Panc1 (cell line): ENCODE measurements around the gene IRX1.

Experiments
- POLR2AphosphoS5 ChIP-seq: IDR thresholded peaks from 2 replicates; pipeline ENCODE4 v1.6.1; 2012; ENCODE audit warnings: mild to moderate bottlenecking, low read depth, low read length, moderate library complexity
- SIN3A ChIP-seq: IDR thresholded peaks from 2 replicates; pipeline ENCODE4 v1.6.1; 2012; ENCODE audit warnings: low read depth, mild to moderate bottlenecking, low read length, moderate library complexity, borderline replicate concordance; ENCODE audit not compliant: insufficient read depth
- TCF7L2 ChIP-seq: IDR thresholded peaks from 2 replicates; pipeline ENCODE4 v1.6.1; 2011; ENCODE audit warnings: mild to moderate bottlenecking, low read depth, low read length, inconsistent platforms
- TF ChIP-seq, protein P1 (sequence below): fragments of 450-650 bp; IDR thresholded peaks from 2 replicates; pipeline ENCODE4 v1.5.1; 2017; ENCODE audit warnings: mild to moderate bottlenecking
- TF ChIP-seq, protein P2 (sequence below), 2 experiments: IDR thresholded peaks; 2 replicates each; pipeline ENCODE4 v1.6.1; 2011 to 2012; ENCODE audit warnings: low read depth in 2 of 2, control low read depth in 1 of 2, low read length in 1 of 2, mild to moderate bottlenecking in 1 of 2, moderate library complexity in 1 of 2; ENCODE audit not compliant: insufficient read depth in 1 of 2

GRCh38 chr5:3593771-3594509, 1.7 kb upstream of the IRX1 start:
- TF ChIP-seq POLR2AphosphoS5 (no peak), TCF7L2 (no peak), SIN3A (no peak)
- TF ChIP-seq, protein P1, sequence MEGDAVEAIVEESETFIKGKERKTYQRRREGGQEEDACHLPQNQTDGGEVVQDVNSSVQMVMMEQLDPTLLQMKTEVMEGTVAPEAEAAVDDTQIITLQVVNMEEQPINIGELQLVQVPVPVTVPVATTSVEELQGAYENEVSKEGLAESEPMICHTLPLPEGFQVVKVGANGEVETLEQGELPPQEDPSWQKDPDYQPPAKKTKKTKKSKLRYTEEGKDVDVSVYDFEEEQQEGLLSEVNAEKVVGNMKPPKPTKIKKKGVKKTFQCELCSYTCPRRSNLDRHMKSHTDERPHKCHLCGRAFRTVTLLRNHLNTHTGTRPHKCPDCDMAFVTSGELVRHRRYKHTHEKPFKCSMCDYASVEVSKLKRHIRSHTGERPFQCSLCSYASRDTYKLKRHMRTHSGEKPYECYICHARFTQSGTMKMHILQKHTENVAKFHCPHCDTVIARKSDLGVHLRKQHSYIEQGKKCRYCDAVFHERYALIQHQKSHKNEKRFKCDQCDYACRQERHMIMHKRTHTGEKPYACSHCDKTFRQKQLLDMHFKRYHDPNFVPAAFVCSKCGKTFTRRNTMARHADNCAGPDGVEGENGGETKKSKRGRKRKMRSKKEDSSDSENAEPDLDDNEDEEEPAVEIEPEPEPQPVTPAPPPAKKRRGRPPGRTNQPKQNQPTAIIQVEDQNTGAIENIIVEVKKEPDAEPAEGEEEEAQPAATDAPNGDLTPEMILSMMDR = no peak
- TF ChIP-seq, protein P2, sequence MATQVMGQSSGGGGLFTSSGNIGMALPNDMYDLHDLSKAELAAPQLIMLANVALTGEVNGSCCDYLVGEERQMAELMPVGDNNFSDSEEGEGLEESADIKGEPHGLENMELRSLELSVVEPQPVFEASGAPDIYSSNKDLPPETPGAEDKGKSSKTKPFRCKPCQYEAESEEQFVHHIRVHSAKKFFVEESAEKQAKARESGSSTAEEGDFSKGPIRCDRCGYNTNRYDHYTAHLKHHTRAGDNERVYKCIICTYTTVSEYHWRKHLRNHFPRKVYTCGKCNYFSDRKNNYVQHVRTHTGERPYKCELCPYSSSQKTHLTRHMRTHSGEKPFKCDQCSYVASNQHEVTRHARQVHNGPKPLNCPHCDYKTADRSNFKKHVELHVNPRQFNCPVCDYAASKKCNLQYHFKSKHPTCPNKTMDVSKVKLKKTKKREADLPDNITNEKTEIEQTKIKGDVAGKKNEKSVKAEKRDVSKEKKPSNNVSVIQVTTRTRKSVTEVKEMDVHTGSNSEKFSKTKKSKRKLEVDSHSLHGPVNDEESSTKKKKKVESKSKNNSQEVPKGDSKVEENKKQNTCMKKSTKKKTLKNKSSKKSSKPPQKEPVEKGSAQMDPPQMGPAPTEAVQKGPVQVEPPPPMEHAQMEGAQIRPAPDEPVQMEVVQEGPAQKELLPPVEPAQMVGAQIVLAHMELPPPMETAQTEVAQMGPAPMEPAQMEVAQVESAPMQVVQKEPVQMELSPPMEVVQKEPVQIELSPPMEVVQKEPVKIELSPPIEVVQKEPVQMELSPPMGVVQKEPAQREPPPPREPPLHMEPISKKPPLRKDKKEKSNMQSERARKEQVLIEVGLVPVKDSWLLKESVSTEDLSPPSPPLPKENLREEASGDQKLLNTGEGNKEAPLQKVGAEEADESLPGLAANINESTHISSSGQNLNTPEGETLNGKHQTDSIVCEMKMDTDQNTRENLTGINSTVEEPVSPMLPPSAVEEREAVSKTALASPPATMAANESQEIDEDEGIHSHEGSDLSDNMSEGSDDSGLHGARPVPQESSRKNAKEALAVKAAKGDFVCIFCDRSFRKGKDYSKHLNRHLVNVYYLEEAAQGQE (IDR thresholded peaks at IDR 0.05; ENCODE audit: insufficient read depth in 1 of 2, low read depth in 2 of 2, low read length in 1 of 2) = no peak
